ENCODE results near the gene SNX9. TPM values are rescaled to one million over a fixed set of nuclear protein-coding genes. Genes with fewer than 3 reads are reported as not detected.

Gene SNX9
- total and polyA plus RNA-seq, 2 of the 8 experiments (the other 6 are each of a cell fraction or from before 2014, with no cell fraction given) = 11.8 to 23.2 TPM

GRCh38 chr6:157905590-157906342 lies 82.7 kb downstream of the SNX9 start (continued):
- TF ChIP-seq CTCF (IDR thresholded peaks at IDR 0.05; ENCODE audit: control extremely low read depth in 1 of 3, insufficient read depth in 1 of 3, low read depth in 1 of 3, low read length in 3 of 3) = peak in 2 of 3 experiments; percentile 8 to 9; a peak in 2 of 4 replicates
- TF ChIP-seq HDAC6 (IDR thresholded peaks at IDR 0.05; ENCODE audit: low read depth, low read length) = no peak
- no peak for TF ChIP-seq KDM1A (IDR thresholded peaks at IDR 0.05; ENCODE audit: borderline replicate concordance, low read length)
- TF ChIP-seq MAX (IDR thresholded peaks at IDR 0.05) = no peak
- no peak for TF ChIP-seq SP1 (IDR thresholded peaks at IDR 0.05; ENCODE audit: low read depth, low read length)
- TF ChIP-seq CHD2 (IDR thresholded peaks at IDR 0.05; ENCODE audit: low read length) = no peak
- peak; percentile 7 to 36; a peak in 1 of 4 replicates for TF ChIP-seq RAD21 (IDR thresholded peaks at IDR 0.05 in 1 of 2, conservative IDR thresholded peaks at IDR 0.05 in 1 of 2; ENCODE audit: low read depth in 2 of 2, low read length in 2 of 2)
- TF ChIP-seq RXRA (IDR thresholded peaks at IDR 0.05; ENCODE audit: insufficient read depth, low read depth, low read length) = no peak
- no peak for TF ChIP-seq KDM4A (IDR thresholded peaks at IDR 0.05; ENCODE audit: low read depth, low read length, severe bottlenecking)
- peak; percentile 21 for TF ChIP-seq NANOG (IDR thresholded peaks at IDR 0.05; ENCODE audit: insufficient read depth, low read depth, low read length, poor library complexity, severe bottlenecking)
- TF ChIP-seq SIN3A (conservative IDR thresholded peaks at IDR 0.05 in 1 of 2, IDR thresholded peaks at IDR 0.05 in 1 of 2; ENCODE audit: low read depth in 1 of 2, low read length in 2 of 2) = 0 out of 4 replicates have a peak, but pooled peaks of 1 of the 2 experiments have one; percentile 22
- TF ChIP-seq CBX5 (IDR thresholded peaks at IDR 0.05; ENCODE audit: low read depth, low read length) = no peak

Data from H1 (cell line).